Lung (tissue), 13 donors: ENCODE data around the gene TRUB1. TPM values are rescaled to one million over a fixed set of nuclear protein-coding genes. Genes with fewer than 3 reads are reported as not detected.

ENCODE experiments used
- ATAC-seq: fragments of 200-7000 bp; cut with Tn5 transposase; one replicate; pipeline ENCODE4 v1.9.1; 2020; ENCODE audit warnings: moderate number of reproducible peaks; ENCODE audit not compliant: insufficient read depth, low FRiP score
- DNase-seq, 3 donors: peaks; one replicate each; pipeline ENCODE4 v3.0.0-alpha.2; 2013 to 2017
- H3K27ac ChIP-seq, 2 donors: one replicate each; pipeline ENCODE4 v1.5.1; 2013; ENCODE audit warnings: mild to moderate bottlenecking in 2 of 2, moderate library complexity in 2 of 2, control low read depth in 1 of 2, inconsistent platforms in 1 of 2, low read depth in 1 of 2, low read length in 1 of 2
- H3K27me3 ChIP-seq, 3 donors: one replicate each; pipeline ENCODE4 v1.5.1; 2013; ENCODE audit warnings: low read length in 2 of 3; ENCODE audit not compliant: control insufficient read depth in 3 of 3, insufficient read depth in 3 of 3
- H3K36me3 ChIP-seq, 4 donors: one replicate each; pipeline ENCODE4 v1.5.1; 2013; ENCODE audit warnings: low read length in 4 of 4, mild to moderate bottlenecking in 1 of 4, moderate library complexity in 1 of 4; ENCODE audit not compliant: control insufficient read depth in 4 of 4, insufficient read depth in 4 of 4
- H3K4me1 ChIP-seq, 5 donors: one replicate each; pipeline ENCODE4 v1.5.1; 2013; ENCODE audit warnings: low read length in 5 of 5, mild to moderate bottlenecking in 2 of 5, moderate library complexity in 1 of 5; ENCODE audit not compliant: control insufficient read depth in 5 of 5, insufficient read depth in 5 of 5
- H3K4me3 ChIP-seq: one replicate; pipeline ENCODE4 v1.5.1; 2013; ENCODE audit warnings: mild to moderate bottlenecking, control low read depth, moderate library complexity
- H3K9ac ChIP-seq, 2 donors: one replicate each; pipeline ENCODE4 v1.5.1; 2013; ENCODE audit warnings: low read length in 2 of 2, control low read depth in 1 of 2; ENCODE audit not compliant: insufficient read depth in 1 of 2
- H3K9me3 ChIP-seq, 4 donors: one replicate each; pipeline ENCODE4 v1.5.1; 2013; ENCODE audit warnings: low read length in 3 of 4, mild to moderate bottlenecking in 1 of 4, moderate library complexity in 1 of 4; ENCODE audit not compliant: control insufficient read depth in 4 of 4, insufficient read depth in 3 of 4
- CTCF ChIP-seq: IDR thresholded peaks from 2 replicates; pipeline ENCODE4 v1.5.1; 2012; ENCODE audit warnings: mild to moderate bottlenecking; ENCODE audit errors: control extremely low read depth, extremely low read depth
- WGBS, 2 donors: extraction: QIAGEN DNeasy Blood & Tissue Kit; methylation state at CpG; one replicate each; pipeline ENCODE4 v1.1.7; 2013; 5-methylcytosine and 5-hydroxymethylcytosine counted together
- polyA plus RNA-seq, 2 donors: library from polyadenylated mRNA; stranded (reverse); fragments of 200-250 nt; gene quantifications; one replicate each; pipeline ENCODE4 v1.2.1, GENCODE V29; 2013
- small RNA-seq: library from RNA; depleted of rRNA; stranded (forward); fragments of <200 nt; gene quantifications from one replicate; pipeline ENCODE3, GENCODE V24; 2014; ENCODE audit warnings: low replicate concordance
- total RNA-seq, 2 donors: library from RNA; depleted of rRNA in 1 of 2; stranded (reverse); fragments of >200 nt in 1 of 2; gene quantifications; one replicate each; pipeline ENCODE4 v1.2.1, GENCODE V29; 2014 to 2021
- donor health status: control.
- donor health status: control.
- donor health status: Bipolar disorder and iron deficiency.
- donor health status: healthy.
- donor health status: DM: yes; HTN: yes; CAD: no.

The TRUB1 gene
- total and polyA plus RNA-seq, 4 donors, result 4.9 to 27.0 (median 10.7) TPM

DNA sequence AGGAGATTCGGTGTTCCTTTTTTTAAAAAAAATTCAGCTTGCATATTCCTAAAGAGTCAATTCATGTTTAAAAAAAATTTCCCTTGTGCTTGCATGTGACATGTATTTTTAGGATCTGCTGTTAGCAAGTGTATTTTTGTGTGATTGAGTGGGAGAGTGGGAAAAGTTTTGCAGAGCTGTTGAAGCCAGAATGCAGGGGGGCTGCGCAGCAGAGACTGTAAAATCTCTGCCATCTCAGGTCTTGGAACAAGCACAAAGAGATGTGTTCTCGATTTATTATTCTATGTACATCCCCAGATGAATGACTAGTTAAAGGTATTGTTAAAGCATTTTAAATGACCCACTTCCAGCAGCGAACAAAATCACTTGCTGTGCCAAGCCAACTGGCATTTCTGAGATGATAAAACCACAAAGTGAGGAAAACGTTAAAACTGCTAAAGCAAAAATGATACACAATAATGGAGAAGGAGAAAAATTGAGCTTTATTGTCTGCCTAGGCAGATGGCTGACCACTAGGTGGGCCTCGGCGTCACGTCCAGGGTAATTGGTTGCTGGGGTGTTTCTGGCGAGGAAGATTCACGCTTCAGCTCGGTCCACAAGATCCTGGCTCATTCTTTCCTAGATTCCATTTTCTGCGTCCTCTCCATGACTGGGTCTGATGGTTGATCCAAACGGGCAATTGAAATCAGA is 88.2 kb downstream of the TRUB1 start:
- no peak for ATAC-seq
- Histone ChIP-seq H3K36me3 (no peaks in the 10 kb centered on the region), H3K9ac (no peak overlapping the region), H3K4me3 (no peak overlapping the region), H3K9me3 (peaks cover 0 to 2% (median 0%) of the 10 kb centered on the region in 4 donors), H3K27ac (no peak overlapping the region), H3K4me1 (no peaks in the 10 kb centered on the region), H3K27me3 (peaks cover 0 to 5% (median 0%) of the 10 kb centered on the region in 3 donors)
- DNase-seq, result no peak
- no peak for TF ChIP-seq CTCF
- WGBS, 2 donors, result 72 to 73% methylated on average over 13 of the region's 13 CpGs

DNA sequence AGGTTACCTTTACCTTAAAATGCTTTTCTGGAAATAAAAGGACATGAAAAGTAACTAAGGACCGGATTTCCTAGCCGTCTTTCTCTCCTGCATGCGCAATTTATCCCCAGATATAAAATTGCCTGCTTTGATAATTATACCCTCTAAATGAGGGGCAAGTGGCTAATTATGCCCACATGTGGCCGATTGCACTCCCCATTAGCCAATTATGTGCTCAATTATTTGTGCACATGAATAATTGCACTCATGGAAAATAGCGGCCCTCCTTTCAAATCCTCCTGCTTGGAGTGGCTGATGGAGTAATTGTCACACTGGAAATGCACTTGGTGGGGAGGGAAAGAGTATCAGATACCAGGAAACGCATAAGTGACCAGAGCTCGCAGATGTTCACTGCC is 88.7 kb downstream of the TRUB1 start:
- peaks cover 0 to 2% (median 0%) of the 10 kb centered on the region in 4 donors for H3K9me3 ChIP-seq
- H3K9ac ChIP-seq, result no peak overlapping the region
- DNase-seq (no peak), ATAC-seq (no peak)
- H3K27ac ChIP-seq, result no peak overlapping the region
- no peak for TF ChIP-seq CTCF
- peaks cover 0 to 5% (median 0%) of the 10 kb centered on the region in 3 donors for H3K27me3 ChIP-seq
- no peak overlapping the region for H3K4me3 ChIP-seq
- WGBS, 2 donors, result 86 to 92% methylated on average over 7 of the region's 7 CpGs
- H3K4me1 ChIP-seq, result no peaks in the 10 kb centered on the region
- H3K36me3 ChIP-seq, result no peaks in the 10 kb centered on the region

Small RNA genes lying within 50 kb of the gene (small RNA-seq; reads per million reads assigned to genes)
- not detected for gene RNU6-1121P

Other genes with a start within 250 kb of the TRUB1 start
- gene FHIP2A, start 116.4 kb upstream of the TRUB1 start, total RNA-seq, result 10 to 100 TPM; 27.4 to 44.7 TPM
- gene FHIP2A, start 116.4 kb upstream of the TRUB1 start, polyA plus RNA-seq, result 1 to 10 TPM; 7.9 to 8.2 TPM
- gene ATRNL1, start 155.2 kb downstream of the TRUB1 start, total RNA-seq, result 10 to 100 TPM in 1 of 2 donors, under 1 TPM in 1; 0.40 to 11.1 TPM
- gene ATRNL1, start 155.2 kb downstream of the TRUB1 start, polyA plus RNA-seq, result under 1 TPM; 0.05 to 0.08 TPM